ENCODE results near the gene SOS1.

DNA sequence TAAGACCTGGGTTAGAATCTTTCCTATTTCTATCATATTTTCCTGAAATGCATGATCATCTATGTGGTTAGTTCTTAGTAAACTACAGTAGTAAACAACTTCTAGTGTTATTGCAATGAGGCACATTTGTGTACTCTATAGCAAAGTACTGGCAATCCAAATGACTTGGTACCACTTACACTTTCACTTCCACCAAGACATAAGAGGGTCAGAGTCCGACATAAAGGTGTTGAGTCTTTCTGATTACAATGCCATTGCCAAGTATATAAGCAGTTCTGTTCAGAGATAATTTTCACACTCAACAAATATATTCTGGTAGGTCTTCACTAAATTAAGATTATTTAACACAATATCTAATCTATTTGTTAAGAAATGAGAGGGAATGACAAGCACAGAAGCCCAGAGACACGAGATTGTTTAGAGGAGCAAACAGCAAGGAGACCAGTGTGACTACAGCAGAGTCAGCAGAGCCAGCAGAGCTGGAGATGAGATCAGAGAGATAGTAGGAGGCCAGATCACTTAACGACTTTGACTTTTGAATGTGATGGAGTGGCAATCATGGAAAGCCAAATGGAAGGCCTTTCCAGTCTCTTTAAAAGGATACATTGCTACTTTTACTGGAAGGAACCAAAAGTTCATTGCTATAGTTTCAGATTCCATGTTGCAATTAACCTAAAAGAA, 27.5 kb downstream of the SOS1 start:
- no peak for TF ChIP-seq L3MBTL2 (conservative IDR thresholded peaks at IDR 0.05)
- TF ChIP-seq BHLHE40 (IDR thresholded peaks at IDR 0.05; ENCODE audit: borderline replicate concordance): no peak

Data from HEK293T (cell line).